Activated CD8-positive, alpha-beta memory T cell treated with anti-CD3 and anti-CD28 coated beads for 1 hour (primary cell): Measurements from ENCODE around the gene HSF4.

Experiments
- DNase-seq, 2 donors: peaks; one replicate each; pipeline ENCODE4 v3.0.0-alpha.2; 2020; ENCODE audit warnings: low read depth in 1 of 2; ENCODE audit errors: extremely low read depth in 1 of 2

HSF4 gene

DNA sequence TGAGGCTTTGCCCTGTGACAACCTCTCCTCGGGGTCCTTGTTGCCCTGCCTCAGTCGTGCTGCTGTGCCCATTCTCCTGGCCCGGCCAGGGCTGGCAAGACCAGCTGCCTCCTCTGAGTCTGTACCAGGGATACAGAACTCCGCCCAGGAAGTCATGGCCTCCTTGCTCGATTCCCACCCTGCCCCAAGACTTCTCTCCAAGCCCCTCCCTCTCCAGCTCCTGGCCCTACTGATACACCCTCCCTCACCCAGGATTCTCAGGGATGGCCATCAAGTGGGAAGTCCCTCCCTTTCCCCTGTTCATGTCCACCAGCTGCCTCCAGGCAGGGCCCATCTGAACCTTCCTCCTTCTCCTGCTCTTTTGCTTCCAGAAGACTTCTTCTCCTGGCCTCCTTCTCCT lies 51.2 kb downstream of the HSF4 start:
- no peak for DNase-seq

DNA sequence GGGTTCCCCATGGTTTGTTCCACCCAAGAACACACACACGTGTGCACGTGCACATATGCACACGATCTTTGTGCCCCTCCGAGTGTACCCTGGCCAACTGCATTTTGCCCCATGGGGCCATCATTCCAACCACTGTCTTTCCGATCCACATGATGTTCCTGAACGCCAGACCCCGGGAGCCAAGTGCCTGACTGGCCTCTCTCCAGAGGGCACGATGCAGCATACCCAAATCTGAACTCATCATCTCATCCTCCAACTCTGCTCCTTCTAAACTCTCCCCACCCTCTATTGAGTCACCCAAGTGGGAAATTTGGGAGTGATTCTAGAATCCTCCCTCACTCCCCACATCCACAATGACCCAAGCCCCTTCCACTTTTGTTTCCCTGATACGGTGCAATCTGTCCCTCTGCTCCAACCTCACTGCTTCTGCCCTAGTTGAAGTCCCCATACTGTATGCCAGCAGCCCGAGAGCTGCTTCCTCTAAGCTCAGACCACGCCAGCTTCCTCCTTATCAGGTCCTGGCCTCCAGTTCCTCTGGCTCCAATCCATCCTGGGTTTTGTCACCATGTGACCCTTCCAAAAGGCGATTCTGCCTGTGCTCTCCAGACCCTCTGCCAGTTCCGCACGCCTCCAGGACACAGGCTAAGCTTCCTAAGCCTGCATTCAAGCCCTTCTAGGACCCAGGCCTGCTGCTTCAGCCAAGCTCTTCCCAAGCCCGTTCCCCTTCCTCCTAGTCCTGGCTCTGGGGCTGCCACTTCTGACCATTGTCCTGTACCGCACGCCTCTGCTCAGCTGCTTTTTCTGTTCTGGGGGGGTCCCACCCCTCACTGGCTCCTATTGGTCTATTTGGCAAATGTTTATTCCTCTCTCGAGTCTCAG lies 52.3 kb downstream of the HSF4 start:
- no peak for DNase-seq
